SIG-M5 treated with dmso at 0.1 percent for 504 hours (cell line): ENCODE results near the gene ARF1.
A peak's percentile ranks its signal among the peaks of the same experiment; 100 is the strongest.

ENCODE experiments used
- DNase-seq: peaks from one replicate; lab custom pipeline; 2025; ENCODE audit not compliant: unreplicated experiment; lab: John Stamatoyannopoulos, UW

ARF1 gene

DNA sequence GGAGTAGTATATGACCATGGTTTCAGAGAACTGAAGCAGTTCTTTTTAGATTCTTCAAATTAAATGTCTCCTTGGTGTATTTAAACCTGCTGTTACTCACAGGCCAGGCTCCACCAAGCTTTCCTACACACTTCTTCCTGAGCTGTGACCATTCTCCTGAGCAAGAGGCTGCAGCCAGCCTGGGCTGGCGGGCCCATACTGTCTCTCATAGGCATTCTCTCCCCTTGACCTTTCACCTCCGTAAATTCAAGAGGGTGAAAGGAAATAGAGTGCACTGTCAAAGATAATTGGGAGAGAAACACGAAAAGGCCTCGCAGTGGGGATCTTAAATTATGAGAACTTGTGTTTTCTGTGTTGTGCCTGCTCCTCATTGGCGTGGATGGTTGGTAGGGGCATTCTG lies 2.3 kb downstream of the ARF1 start:
- DNase-seq: no peak

DNA sequence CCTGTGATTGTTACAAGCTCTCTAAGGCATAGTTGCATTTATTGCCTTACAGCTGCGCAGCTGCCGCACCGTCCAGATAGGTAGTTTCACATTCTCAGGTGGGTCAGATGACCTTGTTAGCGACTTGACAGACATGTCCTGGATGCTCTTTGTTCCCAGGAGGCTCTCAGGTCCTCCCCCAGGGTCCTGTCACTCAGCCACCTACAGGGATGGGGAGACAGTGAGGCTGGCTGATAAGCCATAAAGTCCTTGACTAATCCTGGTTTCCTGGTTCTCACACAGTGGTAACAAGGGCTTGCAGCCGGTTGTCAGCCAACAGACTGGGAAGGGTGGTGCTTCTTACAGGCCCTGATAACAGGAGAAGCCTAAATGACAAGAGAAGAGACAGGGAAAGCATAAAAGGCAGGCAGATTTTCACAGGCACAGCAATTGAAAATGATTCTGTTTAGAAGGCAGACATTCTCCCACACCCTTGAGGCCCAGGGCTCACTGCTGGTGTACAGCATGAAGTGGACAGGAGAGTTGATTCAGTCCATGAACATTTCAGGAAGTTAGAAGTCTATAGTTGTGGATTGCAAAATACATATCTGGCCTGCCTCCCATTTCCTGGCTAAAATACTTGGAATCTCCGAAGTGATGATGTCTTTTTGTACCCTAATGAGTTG lies 2.9 kb downstream of the ARF1 start:
- no peak for DNase-seq

DNA sequence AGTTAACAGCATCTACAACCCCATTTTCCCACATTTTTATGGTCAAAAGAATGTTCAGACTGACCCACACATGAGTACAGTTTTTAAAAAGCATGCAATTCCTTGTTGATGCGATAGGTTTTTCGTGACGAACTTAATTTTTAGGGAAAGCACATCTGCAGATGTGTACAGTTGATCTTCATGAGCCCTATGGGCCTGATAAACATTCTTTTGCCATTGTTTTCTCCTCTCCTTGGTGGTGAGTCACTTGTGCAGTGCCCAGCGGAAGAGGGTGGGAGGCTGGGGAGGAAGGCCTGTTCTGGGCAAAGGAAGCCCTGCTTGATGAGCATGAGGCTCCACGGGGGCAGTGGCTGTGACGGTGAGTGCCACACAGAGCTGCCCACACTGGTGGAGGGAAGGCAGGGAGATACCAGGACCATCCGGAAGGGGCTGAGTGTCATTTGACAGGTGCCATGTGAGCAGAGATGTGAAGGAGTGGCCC lies 5.3 kb downstream of the ARF1 start:
- peak; percentile 64 for DNase-seq

DNA sequence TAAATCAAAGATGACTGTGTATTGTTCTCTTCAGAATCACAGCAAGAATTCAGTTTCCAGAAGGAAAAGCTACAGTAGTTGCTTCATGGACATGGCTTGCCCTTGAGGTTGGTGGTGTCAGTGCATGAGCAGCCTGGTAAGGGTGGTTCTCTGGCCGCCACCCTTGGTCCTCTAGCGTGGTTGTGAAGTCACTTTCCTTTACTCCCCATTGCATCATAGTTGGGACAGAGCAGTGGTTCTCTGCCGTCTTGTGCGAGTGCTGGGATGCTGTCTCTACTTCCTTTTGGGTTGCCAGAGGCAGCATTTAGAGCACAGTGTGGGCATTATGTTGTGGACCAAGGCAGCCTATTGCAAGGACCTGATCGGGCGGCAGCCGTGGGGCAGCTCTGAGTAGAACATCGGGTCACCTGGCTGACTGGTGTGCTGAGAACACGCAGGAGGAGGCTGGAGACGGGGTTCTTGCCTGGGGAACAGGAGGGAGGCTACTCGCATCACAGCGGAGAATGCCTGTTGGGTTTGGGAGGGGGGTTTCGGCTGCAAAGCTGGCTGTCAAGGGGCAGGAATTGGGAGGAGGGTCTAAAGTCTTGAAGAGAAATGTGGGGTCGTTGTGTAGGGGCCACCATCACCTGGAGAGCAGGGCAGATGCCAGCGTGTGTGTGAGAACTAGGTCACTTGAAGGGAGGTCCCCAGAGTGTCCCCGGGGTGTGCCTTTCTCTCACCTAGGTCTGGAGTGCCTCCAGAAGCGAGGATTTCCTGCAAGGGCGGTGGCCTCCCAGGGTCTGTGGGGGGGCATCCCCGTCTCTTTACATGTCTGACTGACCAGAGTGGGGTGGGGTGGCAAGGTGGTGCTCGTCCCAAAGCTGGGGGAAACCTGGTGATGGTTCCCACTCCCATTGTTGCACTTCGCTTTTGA lies 6.3 kb downstream of the ARF1 start:
- peak; percentile 95 for DNase-seq

DNA sequence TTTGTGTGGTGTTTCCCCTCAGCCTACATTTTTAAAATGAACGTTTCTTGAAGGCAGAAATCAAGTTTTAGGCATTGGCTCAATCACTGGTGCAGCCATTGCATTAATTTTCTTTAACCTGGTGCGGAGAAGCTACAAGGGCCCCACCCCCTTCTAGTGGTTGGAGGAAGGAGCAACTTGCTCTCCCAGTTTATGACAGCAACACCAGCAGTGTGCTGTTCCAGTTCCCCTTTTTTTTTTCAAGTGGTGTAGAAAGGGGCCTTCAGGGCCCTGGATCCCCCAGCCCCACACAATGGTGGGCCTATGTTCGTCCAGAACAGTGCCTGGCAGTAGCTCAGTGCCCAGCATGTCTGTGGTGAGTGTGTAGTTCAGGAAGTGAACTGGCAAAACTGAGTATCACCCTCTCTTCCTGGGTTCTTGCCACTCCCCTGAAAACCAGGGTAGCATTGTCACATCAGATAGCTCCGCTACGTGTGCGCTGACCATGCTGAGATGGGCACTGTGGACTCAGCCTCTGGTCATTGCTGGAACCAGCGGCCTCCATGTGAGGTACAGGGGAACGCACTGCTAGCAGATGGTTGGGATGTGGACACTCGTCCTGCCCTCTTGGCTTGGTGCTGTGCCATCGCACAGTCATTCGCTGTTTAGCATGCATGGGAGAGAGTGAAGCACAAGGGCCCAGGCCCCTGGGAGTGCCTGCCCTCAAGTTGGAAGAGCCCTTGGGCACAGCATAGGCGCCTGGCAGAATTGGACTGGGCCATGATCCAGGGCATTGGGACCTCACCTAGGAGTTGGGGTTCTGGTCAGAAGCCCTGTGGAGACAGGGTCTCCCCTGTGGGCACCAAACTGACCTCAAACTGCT lies 7.2 kb downstream of the ARF1 start:
- peak; percentile 95 for DNase-seq

DNA sequence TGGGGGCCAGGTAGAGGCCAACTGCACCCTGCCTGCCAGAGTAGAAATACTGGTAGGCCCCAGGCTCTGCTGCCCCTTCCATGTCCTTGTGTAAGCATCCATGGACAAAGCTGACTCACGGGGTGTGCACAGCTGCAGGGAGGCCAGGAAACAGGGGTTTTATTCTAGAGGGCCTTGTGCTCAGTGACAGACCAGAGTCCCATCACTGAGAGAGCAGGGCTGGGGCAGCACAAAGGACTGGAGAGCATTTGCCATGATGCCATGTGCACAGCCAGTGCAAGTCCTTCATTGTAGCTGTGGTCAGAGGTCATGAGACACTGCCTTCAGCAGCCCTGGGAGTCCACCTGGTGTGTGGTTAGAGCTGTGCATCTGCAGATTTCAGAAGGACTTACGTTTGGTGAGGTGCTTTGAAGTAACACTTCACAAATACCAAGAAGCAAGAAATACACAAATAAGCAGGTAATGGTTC lies 8.1 kb downstream of the ARF1 start:
- DNase-seq: no peak

DNA sequence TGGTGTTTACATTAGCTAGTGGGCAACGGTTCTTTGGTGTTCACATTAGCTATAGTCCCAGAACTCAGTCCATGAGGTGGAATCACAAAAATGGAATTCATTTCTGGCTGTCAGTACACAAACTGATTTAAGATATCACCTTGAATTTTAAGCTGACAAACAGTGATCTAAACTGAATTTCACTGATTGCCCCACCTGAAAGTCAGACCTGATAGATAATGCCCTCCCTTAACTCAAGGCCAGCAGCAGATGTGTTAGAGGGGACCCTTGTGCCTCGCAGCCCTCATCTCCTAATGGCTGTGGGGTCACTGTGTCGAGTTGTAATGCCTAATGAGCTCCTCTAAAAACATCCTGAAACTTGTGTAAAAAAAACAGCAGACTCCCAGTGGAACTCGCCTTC lies 8.6 kb downstream of the ARF1 start:
- DNase-seq: no peak

DNA sequence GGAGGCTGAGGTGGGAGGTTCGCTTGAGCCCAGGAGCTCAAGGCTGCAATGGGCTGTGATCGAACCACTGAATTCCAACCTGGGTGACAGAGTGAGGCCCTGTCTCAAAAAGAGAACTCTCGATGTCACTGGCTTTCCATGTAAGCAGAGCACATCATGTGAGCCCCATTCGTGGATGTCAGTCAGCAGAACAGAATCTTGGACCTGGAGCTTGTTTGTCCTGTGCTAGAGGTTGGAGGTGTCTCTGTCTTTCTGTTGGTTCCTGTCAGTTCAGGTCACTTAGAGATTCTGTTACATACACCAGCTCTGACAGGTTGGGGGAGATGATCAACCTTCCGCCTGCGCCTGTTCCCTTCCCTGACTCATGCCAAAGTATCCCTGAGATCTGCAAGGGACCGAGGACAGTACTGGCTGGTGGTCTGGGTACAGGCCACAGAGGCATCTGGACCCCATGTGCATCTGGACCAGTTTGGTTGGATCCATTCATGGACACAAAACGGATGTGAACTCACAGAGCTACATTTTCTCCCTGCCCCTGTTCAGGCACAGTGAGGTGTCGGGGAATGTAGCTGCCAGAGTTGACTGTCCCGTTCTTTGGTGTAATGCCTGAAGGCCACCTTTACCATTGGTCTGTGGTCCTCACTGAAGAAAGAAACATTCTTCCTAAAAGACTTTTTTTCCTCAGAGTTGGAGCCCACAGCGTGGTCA lies 10.0 kb downstream of the ARF1 start:
- DNase-seq: no peak

DNA sequence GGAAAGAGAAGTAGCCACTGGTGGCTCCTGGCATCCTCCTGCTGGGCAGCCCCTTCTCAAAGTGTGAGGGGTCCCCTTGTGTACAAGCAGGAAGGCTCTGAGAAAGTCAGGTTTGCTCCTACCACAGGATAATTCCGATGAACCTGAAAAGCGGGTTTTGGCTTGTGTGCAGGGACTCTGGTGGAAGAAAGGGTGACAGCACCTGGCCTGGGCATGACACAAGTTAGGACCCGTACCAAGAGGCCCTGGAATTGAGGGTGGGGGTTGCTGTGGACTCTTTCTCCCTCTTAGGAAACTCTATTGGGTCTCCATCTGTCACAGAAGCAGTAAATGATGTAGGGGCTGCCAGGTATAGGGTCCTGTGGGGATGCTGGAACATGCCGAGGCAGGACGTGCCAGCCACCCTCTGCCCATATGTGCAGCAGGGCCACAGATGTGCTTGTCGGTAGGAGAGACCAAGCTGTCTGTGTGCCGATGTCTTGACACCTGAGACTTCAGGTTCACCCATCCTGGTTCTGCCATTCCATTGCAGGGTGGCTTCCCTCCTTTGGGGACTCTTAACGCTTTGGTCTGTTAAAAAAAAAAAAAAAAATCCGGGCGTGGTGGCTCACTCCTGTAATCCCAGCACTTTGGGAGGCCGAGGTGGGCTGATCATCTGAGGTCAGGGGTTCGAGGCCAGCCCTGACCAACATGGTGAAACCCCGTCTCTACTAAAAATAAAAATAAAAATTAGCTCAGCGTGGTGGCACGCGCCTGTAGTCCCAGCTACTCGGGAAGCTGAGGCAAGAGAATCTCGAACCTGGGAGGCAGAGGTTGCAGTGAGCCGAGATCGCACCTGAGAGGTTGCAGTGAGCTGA lies 10.8 kb downstream of the ARF1 start:
- DNase-seq: no peak

DNA sequence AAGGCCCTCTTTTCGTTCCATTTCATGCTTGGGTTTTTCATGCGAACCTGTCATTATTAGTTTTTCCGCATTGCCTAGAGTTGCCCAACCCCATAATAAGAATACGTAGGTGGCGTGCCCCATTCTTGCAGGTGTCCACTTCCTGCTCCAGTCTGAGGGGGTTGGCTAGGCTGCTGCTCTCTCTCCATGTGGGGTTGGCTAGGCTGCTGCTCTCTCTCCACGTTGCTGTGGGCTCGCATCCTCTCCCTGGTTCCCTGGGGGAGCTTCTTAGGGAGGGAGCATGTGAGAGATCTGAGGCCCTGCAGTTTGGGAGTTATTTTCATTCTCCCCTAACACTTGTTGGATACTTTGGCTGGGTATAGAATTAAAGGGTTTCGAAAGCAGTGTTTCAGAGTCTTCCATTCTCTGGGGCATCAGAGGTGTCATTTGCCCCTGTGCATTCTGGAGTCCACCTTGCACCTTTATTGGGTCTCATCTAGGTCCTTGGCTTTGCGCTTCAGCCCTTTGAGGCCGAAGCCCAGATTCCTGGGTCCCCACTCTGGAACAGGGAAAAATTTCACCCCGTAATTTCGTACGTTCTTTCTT lies 12.0 kb downstream of the ARF1 start:
- DNase-seq: no peak

DNA sequence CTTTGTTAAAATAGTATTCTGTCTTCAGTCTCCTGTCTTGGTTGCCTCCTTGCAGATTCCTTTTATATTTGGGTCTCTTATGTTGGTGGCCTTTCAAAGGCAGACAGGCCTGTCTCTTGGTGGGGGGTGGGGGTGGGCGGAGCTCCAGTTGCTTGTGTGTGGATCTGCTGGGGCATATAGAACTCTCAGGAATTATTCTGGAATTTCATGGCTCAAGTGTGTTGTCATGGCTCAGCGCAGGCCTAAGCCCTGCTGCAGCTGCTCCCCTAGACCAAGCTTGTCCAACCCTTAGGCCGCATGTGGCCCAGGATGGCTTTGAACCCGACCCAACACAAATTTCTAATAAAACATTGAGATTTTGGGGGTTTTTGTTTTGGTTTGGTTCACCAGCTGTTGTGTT lies 12.7 kb downstream of the ARF1 start:
- DNase-seq: no peak

DNA sequence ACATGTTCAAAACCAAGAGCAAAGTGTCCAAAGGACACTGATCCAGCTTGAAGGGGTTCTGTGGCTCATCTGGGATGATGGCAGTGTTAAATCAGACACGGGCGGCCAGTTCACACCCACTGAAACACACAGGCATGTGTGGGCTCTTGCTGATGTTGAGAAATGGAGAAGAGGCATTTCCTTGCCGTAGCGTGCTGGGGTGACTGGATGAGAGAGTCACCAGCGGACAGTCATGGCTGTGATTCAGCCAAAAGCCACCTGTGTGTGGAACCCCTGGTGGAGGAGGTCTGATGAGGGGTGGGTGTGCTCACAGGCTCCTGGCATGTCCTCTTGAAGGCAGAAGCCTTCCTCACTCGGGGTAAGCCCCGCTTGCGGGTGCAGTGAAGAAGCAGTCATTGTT lies 13.4 kb downstream of the ARF1 start:
- no peak for DNase-seq

DNA sequence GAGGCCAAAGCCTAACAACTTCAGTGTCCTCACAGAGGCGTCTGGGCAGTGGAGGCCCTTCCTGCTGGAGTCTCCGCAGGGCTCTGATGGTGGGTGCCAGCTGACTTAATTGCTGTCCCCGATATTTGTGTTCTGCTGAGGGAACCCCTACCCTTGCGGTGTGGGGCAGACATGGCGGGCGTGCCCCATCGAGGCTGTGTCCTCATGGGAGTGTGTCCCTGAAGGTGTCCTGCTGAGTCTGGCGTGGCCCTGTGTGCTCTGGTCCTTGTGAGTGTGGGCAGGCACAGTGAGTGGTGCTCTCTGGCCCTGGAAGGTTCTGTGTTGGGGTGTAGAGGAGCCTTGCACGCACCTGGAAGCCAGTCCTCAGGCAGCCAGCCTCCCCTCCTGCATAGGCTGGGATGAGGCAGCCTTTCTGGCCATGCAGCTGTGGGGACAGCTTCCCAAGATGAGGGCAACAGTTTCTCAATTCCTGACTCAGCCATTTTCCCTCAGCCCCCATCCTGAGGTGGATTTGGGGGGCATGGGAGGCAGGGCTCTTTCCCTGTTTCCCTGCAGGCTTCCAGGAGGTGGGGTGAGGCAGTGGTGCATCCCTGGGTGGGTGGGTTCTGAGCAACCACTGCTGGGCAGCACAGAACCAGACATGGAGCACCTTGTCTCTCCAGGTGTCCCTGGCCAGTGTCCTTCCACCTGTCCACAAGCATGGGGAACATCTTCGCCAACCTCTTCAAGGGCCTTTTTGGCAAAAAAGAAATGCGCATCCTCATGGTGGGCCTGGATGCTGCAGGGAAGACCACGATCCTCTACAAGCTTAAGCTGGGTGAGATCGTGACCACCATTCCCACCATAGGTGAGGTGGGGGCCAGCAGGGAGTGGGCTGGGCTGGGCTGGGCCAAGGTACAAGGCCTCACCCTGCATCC lies 14.2 kb downstream of the ARF1 start:
- DNase-seq: no peak

DNA sequence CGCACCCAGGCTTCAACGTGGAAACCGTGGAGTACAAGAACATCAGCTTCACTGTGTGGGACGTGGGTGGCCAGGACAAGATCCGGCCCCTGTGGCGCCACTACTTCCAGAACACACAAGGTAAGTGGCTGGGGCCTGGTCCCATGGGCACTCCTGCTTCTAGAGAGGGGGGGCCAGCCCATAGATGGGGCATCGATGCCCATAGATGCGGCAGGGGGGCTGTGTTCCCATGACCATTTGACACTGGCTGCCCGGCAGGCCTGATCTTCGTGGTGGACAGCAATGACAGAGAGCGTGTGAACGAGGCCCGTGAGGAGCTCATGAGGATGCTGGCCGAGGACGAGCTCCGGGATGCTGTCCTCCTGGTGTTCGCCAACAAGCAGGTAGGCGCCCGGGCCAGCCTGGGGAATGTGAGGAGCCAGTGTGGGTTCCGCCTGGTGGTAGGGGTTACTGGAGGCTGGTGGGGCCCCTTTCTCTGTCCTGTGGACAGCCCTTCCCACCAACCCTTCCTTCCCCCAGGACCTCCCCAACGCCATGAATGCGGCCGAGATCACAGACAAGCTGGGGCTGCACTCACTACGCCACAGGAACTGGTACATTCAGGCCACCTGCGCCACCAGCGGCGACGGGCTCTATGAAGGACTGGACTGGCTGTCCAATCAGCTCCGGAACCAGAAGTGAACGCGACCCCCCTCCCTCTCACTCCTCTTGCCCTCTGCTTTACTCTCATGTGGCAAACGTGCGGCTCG lies 15.0 kb downstream of the ARF1 start:
- DNase-seq: no peak

DNA sequence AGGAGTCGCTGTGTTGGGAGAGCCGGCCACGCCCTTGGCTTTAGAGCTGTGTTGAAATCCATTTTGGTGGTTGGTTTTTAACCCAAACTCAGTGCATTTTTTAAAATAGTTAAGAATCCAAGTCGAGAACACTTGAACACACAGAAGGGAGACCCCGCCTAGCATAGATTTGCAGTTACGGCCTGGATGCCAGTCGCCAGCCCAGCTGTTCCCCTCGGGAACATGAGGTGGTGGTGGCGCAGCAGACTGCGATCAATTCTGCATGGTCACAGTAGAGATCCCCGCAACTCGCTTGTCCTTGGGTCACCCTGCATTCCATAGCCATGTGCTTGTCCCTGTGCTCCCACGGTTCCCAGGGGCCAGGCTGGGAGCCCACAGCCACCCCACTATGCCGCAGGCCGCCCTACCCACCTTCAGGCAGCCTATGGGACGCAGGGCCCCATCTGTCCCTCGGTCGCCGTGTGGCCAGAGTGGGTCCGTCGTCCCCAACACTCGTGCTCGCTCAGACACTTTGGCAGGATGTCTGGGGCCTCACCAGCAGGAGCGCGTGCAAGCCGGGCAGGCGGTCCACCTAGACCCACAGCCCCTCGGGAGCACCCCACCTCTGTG lies 15.9 kb downstream of the ARF1 start:
- no peak for DNase-seq

DNA sequence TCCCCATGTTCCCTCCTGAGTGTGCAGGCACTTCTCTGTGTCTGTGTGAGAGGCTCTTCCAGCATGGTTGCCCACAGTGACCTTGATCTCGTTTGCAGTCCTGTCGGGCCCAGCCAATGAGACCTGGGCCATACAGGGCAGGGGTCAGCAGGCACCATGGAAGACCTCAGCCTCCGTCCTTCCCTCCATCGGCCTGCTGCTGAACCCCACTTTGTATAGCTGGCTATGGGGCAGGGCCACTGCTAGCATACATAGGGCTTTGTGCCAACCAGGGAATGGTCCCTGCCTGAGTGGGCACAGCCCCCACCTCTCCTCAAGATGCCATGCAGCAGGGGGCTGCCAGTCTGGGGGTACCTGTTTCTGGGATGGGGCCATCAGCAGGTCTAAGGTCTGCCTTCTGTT lies 16.8 kb downstream of the ARF1 start:
- DNase-seq: no peak
